ENCODE data around the gene HFM1.

DNA sequence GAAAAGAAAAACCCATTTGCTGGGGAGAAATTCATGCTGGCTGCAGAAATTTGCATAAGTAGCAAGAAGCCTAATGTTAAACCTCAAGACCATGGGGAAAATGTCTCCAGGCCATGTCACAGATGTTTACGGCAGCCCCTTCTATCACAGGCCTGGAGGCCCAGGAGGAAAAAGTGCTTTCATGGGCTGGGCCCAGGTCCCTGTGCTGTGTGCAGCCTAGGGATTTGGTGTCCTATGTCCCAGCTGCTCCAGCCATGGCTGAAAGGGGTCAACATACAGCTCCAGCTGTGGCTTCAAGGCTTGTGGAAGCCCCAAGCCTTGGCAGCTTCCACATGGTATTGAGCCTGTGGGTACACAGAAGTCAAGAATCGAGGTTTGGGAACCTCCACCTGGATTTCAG is 93.0 kb downstream of the HFM1 start:
- TF ChIP-seq, protein P1, sequence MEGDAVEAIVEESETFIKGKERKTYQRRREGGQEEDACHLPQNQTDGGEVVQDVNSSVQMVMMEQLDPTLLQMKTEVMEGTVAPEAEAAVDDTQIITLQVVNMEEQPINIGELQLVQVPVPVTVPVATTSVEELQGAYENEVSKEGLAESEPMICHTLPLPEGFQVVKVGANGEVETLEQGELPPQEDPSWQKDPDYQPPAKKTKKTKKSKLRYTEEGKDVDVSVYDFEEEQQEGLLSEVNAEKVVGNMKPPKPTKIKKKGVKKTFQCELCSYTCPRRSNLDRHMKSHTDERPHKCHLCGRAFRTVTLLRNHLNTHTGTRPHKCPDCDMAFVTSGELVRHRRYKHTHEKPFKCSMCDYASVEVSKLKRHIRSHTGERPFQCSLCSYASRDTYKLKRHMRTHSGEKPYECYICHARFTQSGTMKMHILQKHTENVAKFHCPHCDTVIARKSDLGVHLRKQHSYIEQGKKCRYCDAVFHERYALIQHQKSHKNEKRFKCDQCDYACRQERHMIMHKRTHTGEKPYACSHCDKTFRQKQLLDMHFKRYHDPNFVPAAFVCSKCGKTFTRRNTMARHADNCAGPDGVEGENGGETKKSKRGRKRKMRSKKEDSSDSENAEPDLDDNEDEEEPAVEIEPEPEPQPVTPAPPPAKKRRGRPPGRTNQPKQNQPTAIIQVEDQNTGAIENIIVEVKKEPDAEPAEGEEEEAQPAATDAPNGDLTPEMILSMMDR (IDR thresholded peaks at IDR 0.05; ENCODE audit: insufficient read depth, low read length): no peak
- TF ChIP-seq GABPA (IDR thresholded peaks at IDR 0.05; ENCODE audit: low read depth): no peak
- TF ChIP-seq, protein P2, sequence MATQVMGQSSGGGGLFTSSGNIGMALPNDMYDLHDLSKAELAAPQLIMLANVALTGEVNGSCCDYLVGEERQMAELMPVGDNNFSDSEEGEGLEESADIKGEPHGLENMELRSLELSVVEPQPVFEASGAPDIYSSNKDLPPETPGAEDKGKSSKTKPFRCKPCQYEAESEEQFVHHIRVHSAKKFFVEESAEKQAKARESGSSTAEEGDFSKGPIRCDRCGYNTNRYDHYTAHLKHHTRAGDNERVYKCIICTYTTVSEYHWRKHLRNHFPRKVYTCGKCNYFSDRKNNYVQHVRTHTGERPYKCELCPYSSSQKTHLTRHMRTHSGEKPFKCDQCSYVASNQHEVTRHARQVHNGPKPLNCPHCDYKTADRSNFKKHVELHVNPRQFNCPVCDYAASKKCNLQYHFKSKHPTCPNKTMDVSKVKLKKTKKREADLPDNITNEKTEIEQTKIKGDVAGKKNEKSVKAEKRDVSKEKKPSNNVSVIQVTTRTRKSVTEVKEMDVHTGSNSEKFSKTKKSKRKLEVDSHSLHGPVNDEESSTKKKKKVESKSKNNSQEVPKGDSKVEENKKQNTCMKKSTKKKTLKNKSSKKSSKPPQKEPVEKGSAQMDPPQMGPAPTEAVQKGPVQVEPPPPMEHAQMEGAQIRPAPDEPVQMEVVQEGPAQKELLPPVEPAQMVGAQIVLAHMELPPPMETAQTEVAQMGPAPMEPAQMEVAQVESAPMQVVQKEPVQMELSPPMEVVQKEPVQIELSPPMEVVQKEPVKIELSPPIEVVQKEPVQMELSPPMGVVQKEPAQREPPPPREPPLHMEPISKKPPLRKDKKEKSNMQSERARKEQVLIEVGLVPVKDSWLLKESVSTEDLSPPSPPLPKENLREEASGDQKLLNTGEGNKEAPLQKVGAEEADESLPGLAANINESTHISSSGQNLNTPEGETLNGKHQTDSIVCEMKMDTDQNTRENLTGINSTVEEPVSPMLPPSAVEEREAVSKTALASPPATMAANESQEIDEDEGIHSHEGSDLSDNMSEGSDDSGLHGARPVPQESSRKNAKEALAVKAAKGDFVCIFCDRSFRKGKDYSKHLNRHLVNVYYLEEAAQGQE (IDR thresholded peaks at IDR 0.05; ENCODE audit: insufficient replicate concordance, low read depth): no peak
- no peak for TF ChIP-seq POLR2AphosphoS5 (IDR thresholded peaks at IDR 0.05; ENCODE audit: low read depth)
- no peak for TF ChIP-seq SPI1 (IDR thresholded peaks at IDR 0.05; ENCODE audit: borderline replicate concordance, low read depth)
